B cell (primary cell): ENCODE measurements around the gene STIMATE. TPM values are rescaled to one million over a fixed set of nuclear protein-coding genes. Genes with fewer than 3 reads are reported as not detected.

ENCODE experiments used
- polyA plus RNA-seq: library from polyadenylated mRNA; depleted of rRNA; stranded (reverse); fragments of >200 nt; gene quantifications from 2 replicates; pipeline ENCODE4 v1.2.3, GENCODE V29; 2012
- small RNA-seq: library from RNA; depleted of rRNA; stranded (forward); fragments of <200 nt; gene quantifications from one replicate; pipeline ENCODE3, GENCODE V24; 2012; ENCODE audit warnings: low replicate concordance, low read depth; ENCODE audit not compliant: insufficient read length
- total RNA-seq, 2 donors: library from RNA; stranded (reverse); fragments of 120-200 nt in 1 of 2; gene quantifications; 1 replicate in 1 of 2; 2 replicates in 1 of 2; pipeline versions ENCODE4 v1.2.3 to v1.2.4, GENCODE V29; 2013 to 2022

STIMATE gene
- total and polyA plus RNA-seq, 2 donors (not counting 1 experiment from before 2014, with no cell fraction given), result 24.6 to 38.4 TPM

Small RNA genes lying within 50 kb of the gene (small RNA-seq; reads per million reads assigned to genes)
- gene MIR8064 (not detected), gene MUSTN1 (not detected)

Other genes starting within 250 kb of the STIMATE start
- gene PBRM1, start 211.6 kb downstream of the STIMATE start, total RNA-seq, result 81.1 and 85.9 TPM in 2 replicates
- 16.8 and 26.9 TPM in 2 replicates for gene PBRM1, start 211.6 kb downstream of the STIMATE start, polyA plus RNA-seq
- gene GNL3, start 211.5 kb downstream of the STIMATE start, total RNA-seq, result 67.3 and 68.5 TPM in 2 replicates
- gene GNL3, start 211.5 kb downstream of the STIMATE start, polyA plus RNA-seq, result 32.6 and 41.7 TPM in 2 replicates
- gene GLT8D1, start 191.8 kb downstream of the STIMATE start, total RNA-seq, result 28.7 and 32.5 TPM in 2 replicates
- gene GLT8D1, start 191.8 kb downstream of the STIMATE start, polyA plus RNA-seq, result 22.9 and 28.1 TPM in 2 replicates
- gene SPCS1, start 191.4 kb downstream of the STIMATE start, total RNA-seq, result 54.3 and 64.5 TPM in 2 replicates
- gene SPCS1, start 191.4 kb downstream of the STIMATE start, polyA plus RNA-seq, result 82.2 and 129 TPM in 2 replicates
- 33.8 and 38.4 TPM in 2 replicates for gene NEK4, start 126.6 kb downstream of the STIMATE start, total RNA-seq
- 8.8 and 9.0 TPM in 2 replicates for gene NEK4, start 126.6 kb downstream of the STIMATE start, polyA plus RNA-seq
- 0.53 TPM in 1 of 2 replicates, not detected in the other for gene ITIH1, start 119.9 kb downstream of the STIMATE start, total RNA-seq
- gene ITIH1, start 119.9 kb downstream of the STIMATE start, polyA plus RNA-seq, result 1.5 and 2.0 TPM in 2 replicates
- not detected in 2 replicates for gene ITIH3, start 102.8 kb downstream of the STIMATE start, total RNA-seq
- not detected in 2 replicates for gene ITIH3, start 102.8 kb downstream of the STIMATE start, polyA plus RNA-seq
- 38.5 and 38.7 TPM in 2 replicates for gene ITIH4, start 66.9 kb downstream of the STIMATE start, total RNA-seq
- 21.5 and 34.3 TPM in 2 replicates for gene ITIH4, start 66.9 kb downstream of the STIMATE start, polyA plus RNA-seq
- 0.79 and 5.1 TPM in 2 replicates for gene MUSTN1, start 62.5 kb downstream of the STIMATE start, total RNA-seq
- 8.3 and 11.2 TPM in 2 replicates for gene MUSTN1, start 62.5 kb downstream of the STIMATE start, polyA plus RNA-seq
- gene SFMBT1, start 148.5 kb upstream of the STIMATE start, total RNA-seq, result 55.8 and 60.3 TPM in 2 replicates
- gene SFMBT1, start 148.5 kb upstream of the STIMATE start, polyA plus RNA-seq, result 9.9 and 11.2 TPM in 2 replicates
- gene RFT1, start 232.9 kb upstream of the STIMATE start, total RNA-seq, result 28.9 and 30.7 TPM in 2 replicates
- gene RFT1, start 232.9 kb upstream of the STIMATE start, polyA plus RNA-seq, result 9.9 and 12.1 TPM in 2 replicates